ENCODE data around the gene CAP1. TPM values are rescaled to one million over a fixed set of nuclear protein-coding genes. Genes with fewer than 3 reads are reported as not detected.

The CAP1 gene
- total and polyA plus RNA-seq, 2 of the 13 experiments (the other 11 are each of a cell fraction or from before 2014, with no cell fraction given): 174 to 195 TPM

DNA sequence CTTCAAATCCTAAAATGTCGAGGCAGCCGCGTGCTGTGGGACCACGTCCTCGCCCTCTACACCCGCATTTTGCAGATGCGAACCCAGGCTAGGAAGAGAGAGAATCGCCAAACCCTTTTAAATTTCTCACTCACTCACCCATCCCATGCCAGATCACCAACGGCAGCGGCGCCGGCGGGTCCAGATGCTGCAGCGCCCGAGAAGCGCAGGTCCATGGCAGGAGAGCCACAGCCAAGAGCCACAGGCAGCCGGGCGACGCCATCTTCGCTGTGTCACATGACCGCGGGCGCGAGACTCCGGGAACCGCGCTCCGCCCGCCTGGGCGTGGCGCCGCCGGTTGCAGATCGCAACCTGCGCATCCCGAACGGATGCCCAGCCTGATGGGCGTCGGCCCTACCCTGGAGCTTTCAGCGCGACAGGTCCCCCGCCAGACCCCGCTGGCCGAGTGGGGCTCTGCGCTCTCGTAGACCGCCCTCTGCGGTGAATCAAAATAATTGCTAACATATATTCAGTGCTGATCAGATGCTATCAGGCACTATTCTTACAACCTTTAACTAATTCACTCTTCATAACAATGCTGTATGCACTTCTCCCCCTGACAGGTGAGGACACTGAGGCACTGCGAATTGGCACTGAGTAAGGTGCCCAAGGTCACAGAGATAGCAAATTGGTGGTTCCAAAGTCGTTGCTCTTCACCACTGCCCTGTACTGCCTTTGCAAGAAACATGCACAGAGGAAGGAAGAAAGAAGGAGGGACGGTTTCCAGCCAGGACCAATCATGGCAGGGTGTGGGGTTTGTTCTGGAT is 56.7 kb downstream of the CAP1 start, which contains the start of gene PPT1 (continued):
- TF ChIP-seq, protein P1, sequence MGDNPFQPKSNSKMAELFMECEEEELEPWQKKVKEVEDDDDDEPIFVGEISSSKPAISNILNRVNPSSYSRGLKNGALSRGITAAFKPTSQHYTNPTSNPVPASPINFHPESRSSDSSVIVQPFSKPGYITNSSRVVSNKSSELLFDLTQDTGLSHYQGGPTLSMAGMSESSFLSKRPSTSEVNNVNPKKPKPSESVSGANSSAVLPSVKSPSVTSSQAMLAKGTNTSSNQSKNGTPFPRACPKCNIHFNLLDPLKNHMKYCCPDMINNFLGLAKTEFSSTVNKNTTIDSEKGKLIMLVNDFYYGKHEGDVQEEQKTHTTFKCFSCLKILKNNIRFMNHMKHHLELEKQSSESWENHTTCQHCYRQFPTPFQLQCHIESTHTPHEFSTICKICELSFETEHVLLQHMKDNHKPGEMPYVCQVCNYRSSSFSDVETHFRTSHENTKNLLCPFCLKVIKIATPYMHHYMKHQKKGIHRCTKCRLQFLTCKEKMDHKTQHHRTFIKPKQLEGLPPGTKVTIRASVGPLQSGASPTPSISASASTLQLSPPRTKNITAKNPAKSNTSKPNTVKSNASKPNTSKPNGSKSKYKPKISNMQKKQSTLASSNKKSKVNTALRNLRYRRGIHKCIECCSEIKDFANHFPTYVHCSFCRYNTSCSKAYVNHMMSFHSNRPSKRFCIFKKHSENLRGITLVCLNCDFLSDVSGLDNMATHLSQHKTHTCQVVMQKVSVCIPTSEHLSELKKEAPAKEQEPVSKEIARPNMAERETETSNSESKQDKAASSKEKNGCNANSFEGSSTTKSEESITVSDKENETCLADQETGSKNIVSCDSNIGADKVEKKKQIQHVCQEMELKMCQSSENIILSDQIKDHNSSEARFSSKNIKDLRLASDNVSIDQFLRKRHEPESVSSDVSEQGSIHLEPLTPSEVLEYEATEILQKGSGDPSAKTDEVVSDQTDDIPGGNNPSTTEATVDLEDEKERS (CRISPR knock-in tag; IDR thresholded peaks at IDR 0.05): peak; percentile 78
- TF ChIP-seq TGIF2 (CRISPR knock-in tag; IDR thresholded peaks at IDR 0.05) (0 out of 2 replicates have a peak, but pooled peaks have one; percentile 42), MEF2D (CRISPR knock-in tag; IDR thresholded peaks at IDR 0.05) (peak; percentile 63; the same call in 1 of the 2 replicates), KLF13 (CRISPR knock-in tag; IDR thresholded peaks at IDR 0.05) (no peak), ZNF580 (CRISPR knock-in tag; IDR thresholded peaks at IDR 0.05; ENCODE audit: borderline replicate concordance, low read depth) (peak; percentile 89; the same call in 1 of the 2 replicates), JUND (CRISPR knock-in tag; IDR thresholded peaks at IDR 0.05) (no peak), PHF21A (CRISPR knock-in tag; IDR thresholded peaks at IDR 0.05) (peak; percentile 48; the same call in 1 of the 2 replicates), ZNF335 (CRISPR knock-in tag; IDR thresholded peaks at IDR 0.05) (peak; percentile 72; the same call in 1 of the 2 replicates), SALL1 (CRISPR knock-in tag; IDR thresholded peaks at IDR 0.05) (peak; percentile 83), RAD51 (IDR thresholded peaks at IDR 0.05; ENCODE audit: borderline replicate concordance) (peak; percentile 84), SNAPC4 (CRISPR knock-in tag; IDR thresholded peaks at IDR 0.05) (no peak), CBX2 (IDR thresholded peaks at IDR 0.05; ENCODE audit: low read depth, low read length) (no peak), CBX2 (CRISPR knock-in tag; IDR thresholded peaks at IDR 0.05; ENCODE audit: low read depth) (0 out of 2 replicates have a peak, but pooled peaks have one; percentile 45), RBFOX2 (IDR thresholded peaks at IDR 0.05; ENCODE audit: low read depth, low read length) (peak; percentile 92), HOXA3 (CRISPR knock-in tag; IDR thresholded peaks at IDR 0.05) (peak; percentile 90), HMG20B (CRISPR knock-in tag; conservative IDR thresholded peaks at IDR 0.05) (no peak), MBD4 (IDR thresholded peaks at IDR 0.05; ENCODE audit: borderline replicate concordance, low read length) (no peak)
- TF ChIP-seq, protein P2, sequence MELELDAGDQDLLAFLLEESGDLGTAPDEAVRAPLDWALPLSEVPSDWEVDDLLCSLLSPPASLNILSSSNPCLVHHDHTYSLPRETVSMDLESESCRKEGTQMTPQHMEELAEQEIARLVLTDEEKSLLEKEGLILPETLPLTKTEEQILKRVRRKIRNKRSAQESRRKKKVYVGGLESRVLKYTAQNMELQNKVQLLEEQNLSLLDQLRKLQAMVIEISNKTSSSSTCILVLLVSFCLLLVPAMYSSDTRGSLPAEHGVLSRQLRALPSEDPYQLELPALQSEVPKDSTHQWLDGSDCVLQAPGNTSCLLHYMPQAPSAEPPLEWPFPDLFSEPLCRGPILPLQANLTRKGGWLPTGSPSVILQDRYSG (CRISPR knock-in tag; IDR thresholded peaks at IDR 0.05): no peak
- TF ChIP-seq, protein P3, sequence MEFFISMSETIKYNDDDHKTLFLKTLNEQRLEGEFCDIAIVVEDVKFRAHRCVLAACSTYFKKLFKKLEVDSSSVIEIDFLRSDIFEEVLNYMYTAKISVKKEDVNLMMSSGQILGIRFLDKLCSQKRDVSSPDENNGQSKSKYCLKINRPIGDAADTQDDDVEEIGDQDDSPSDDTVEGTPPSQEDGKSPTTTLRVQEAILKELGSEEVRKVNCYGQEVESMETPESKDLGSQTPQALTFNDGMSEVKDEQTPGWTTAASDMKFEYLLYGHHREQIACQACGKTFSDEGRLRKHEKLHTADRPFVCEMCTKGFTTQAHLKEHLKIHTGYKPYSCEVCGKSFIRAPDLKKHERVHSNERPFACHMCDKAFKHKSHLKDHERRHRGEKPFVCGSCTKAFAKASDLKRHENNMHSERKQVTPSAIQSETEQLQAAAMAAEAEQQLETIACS (CRISPR knock-in tag; IDR thresholded peaks at IDR 0.05): peak; percentile 57; the same call in 1 of the 2 replicates
